GM12878 (cell line): Measurements from ENCODE around the gene ARHGEF37. TPM values are rescaled to one million over a fixed set of nuclear protein-coding genes. Genes with fewer than 3 reads are reported as not detected.

Source experiments
- ATAC-seq: fragments of 200-7000 bp; cut with Tn5 transposase; 3 replicates; pipeline ENCODE4 v1.9.1; 2020; ENCODE audit warnings: mild to moderate bottlenecking, moderate library complexity
- BruUV-seq: library from RNA; stranded (reverse); fragments of 400-500 nt; replicated peaks from 2 replicates; lab custom pipeline; 2021; lab: Mats Ljungman, UMichigan
- CTCF ChIA-PET: fragments of 300-600 bp; sonication (Branson Sonifier 250); formaldehyde crosslinking; extraction: SDS; loops from one replicate; lab custom pipeline; 2021; ENCODE audit warnings: inconsistent platforms; lab: Yijun Ruan, JAX
- POLR2A ChIA-PET: fragments of 350-600 bp; formaldehyde crosslinking; extraction: SDS; loops from one replicate; lab custom pipeline; 2021; ENCODE audit warnings: inconsistent platforms; lab: Charles Lee
- RAD21 ChIA-PET: fragments of 300-600 bp; sonication (Branson Sonifier 250); formaldehyde crosslinking; loops from one replicate; lab custom pipeline; 2023; ENCODE audit warnings: antibody characterized with exemption; ENCODE audit not compliant: unreplicated experiment; lab: Charles Lee
- SMC1A ChIA-PET: fragments of 300-600 bp; sonication (Branson Sonifier 250); formaldehyde crosslinking; loops from one replicate; lab custom pipeline; 2023; ENCODE audit not compliant: unreplicated experiment, uncharacterized antibody; lab: Charles Lee
- DNase-seq: peaks from one replicate; pipeline ENCODE4 v3.0.0-alpha.2; 2011; ENCODE audit warnings: low read depth, low spot score
- FAIRE-seq: peaks from 3 replicates; lab custom pipeline; 2011; peaks lifted over from hg19 to GRCh38; lab: Jason Lieb, UNC
- H2AFZ ChIP-seq: 2 replicates; pipeline ENCODE4 v1.6.0; 2011; ENCODE audit warnings: low read depth, low read length, control low read depth; ENCODE audit not compliant: control insufficient read depth
- H3K27ac ChIP-seq: 2 replicates; pipeline ENCODE4 v1.5.1; 2011; ENCODE audit warnings: control low read depth; ENCODE audit not compliant: control insufficient read depth, insufficient read depth
- H3K27me3 ChIP-seq, 2 experiments: replicated peaks in 1 of 2; 2 replicates each; pipeline versions ENCODE4 v1.6.0 to v1.6.1; 2011; ENCODE audit warnings: low read length in 1 of 2; ENCODE audit not compliant: control insufficient read depth in 2 of 2, insufficient read depth in 2 of 2
- H3K36me3 ChIP-seq, 2 experiments: 2 replicates each; pipeline ENCODE4 v1.5.1; 2011; ENCODE audit warnings: low read length in 1 of 2; ENCODE audit not compliant: control insufficient read depth in 2 of 2, insufficient read depth in 2 of 2
- H3K4me1 ChIP-seq: 2 replicates; pipeline ENCODE4 v1.6.1; 2011; ENCODE audit warnings: mild to moderate bottlenecking, low read length, moderate library complexity, mixed read lengths; ENCODE audit not compliant: control insufficient read depth, insufficient read depth
- H3K4me2 ChIP-seq: 2 replicates; pipeline ENCODE4 v1.6.0; 2011; ENCODE audit warnings: control low read depth; ENCODE audit not compliant: control insufficient read depth, insufficient read depth
- H3K4me3 ChIP-seq: fragments of 200-600 bp; sonication (generic); 2 replicates; pipeline ENCODE4 v1.5.1; 2016
- H3K79me2 ChIP-seq: 2 replicates; pipeline ENCODE4 v1.6.0; 2011; ENCODE audit warnings: low read length; ENCODE audit not compliant: control insufficient read depth, insufficient read depth
- H3K9ac ChIP-seq: 2 replicates; pipeline ENCODE4 v1.8.0; 2011; ENCODE audit warnings: low read length, control low read depth, mixed read lengths; ENCODE audit not compliant: control insufficient read depth, insufficient read depth
- H3K9me3 ChIP-seq: replicated peaks from 3 replicates; pipeline ENCODE4 v1.5.1; 2011; ENCODE audit warnings: mild to moderate bottlenecking, low read length; ENCODE audit not compliant: control insufficient read depth, insufficient read depth
- H4K20me1 ChIP-seq: 2 replicates; pipeline ENCODE4 v1.6.0; 2011; ENCODE audit not compliant: control insufficient read depth, insufficient read depth
- BMI1 ChIP-seq: fragments of 450-650 bp; IDR thresholded peaks from 2 replicates; pipeline ENCODE4 v1.6.1; 2016; ENCODE audit warnings: mild to moderate bottlenecking, moderate library complexity, borderline replicate concordance
- E2F4 ChIP-seq: IDR thresholded peaks from 2 replicates; pipeline ENCODE4 v1.6.1; 2012; ENCODE audit warnings: low read depth, low read length, improper control_type of control experiment
- HDAC6 ChIP-seq: fragments of 200-600 bp; sonication (generic); IDR thresholded peaks from one replicate; pipeline ENCODE4 v1.8.0; 2017; ENCODE audit warnings: antibody characterized with exemption; ENCODE audit not compliant: unreplicated experiment
- IKZF2 ChIP-seq, 2 experiments: fragments of 450-650 bp; IDR thresholded peaks; 2 replicates each; pipeline ENCODE4 v1.6.1; 2017; ENCODE audit warnings: mild to moderate bottlenecking in 2 of 2, moderate library complexity in 2 of 2
- JUNB ChIP-seq: IDR thresholded peaks from 2 replicates; pipeline ENCODE4 v1.6.1; 2016; ENCODE audit warnings: antibody characterized with exemption, mild to moderate bottlenecking
- KAT2A ChIP-seq: conservative IDR thresholded peaks from 2 replicates; pipeline ENCODE4 v1.6.1; 2011; ENCODE audit warnings: low read depth, low read length; ENCODE audit not compliant: control insufficient read depth
- LARP7 ChIP-seq: fragments of 450-650 bp; IDR thresholded peaks from 2 replicates; pipeline ENCODE4 v1.6.1; 2017; ENCODE audit warnings: mild to moderate bottlenecking
- MEF2A ChIP-seq: IDR thresholded peaks from 2 replicates; pipeline ENCODE4 v1.6.1; 2011; ENCODE audit warnings: low read depth, mild to moderate bottlenecking, low read length, moderate library complexity; ENCODE audit not compliant: insufficient read depth
- PAX8 ChIP-seq: fragments of 450-650 bp; IDR thresholded peaks from 2 replicates; pipeline ENCODE4 v1.6.1; 2017; ENCODE audit warnings: mild to moderate bottlenecking, moderate library complexity
- RCOR1 ChIP-seq: conservative IDR thresholded peaks from 2 replicates; pipeline ENCODE4 v1.6.1; 2012; ENCODE audit warnings: low read depth, low read length, improper control_type of control experiment
- RELA ChIP-seq: fragments of 450-650 bp; IDR thresholded peaks from 2 replicates; pipeline ENCODE4 v1.8.0; 2014; ENCODE audit warnings: borderline replicate concordance; ENCODE audit not compliant: partially characterized antibody
- RUNX3 ChIP-seq: IDR thresholded peaks from 2 replicates; pipeline ENCODE4 v1.6.1; 2012; ENCODE audit warnings: low read length, inconsistent platforms
- SMAD1 ChIP-seq: fragments of 450-650 bp; IDR thresholded peaks from 2 replicates; pipeline ENCODE4 v1.6.1; 2018; ENCODE audit warnings: mild to moderate bottlenecking, low read depth; ENCODE audit not compliant: partially characterized antibody
- SREBF2 ChIP-seq: IDR thresholded peaks from 2 replicates; pipeline ENCODE4 v1.6.1; 2012; ENCODE audit warnings: mild to moderate bottlenecking, low read length
- STAT1 ChIP-seq: fragments of 450-650 bp; conservative IDR thresholded peaks from 2 replicates; pipeline ENCODE4 v1.6.1; 2014; ENCODE audit warnings: antibody characterized with exemption, mild to moderate bottlenecking
- TAF1 ChIP-seq: IDR thresholded peaks from 2 replicates; pipeline ENCODE4 v1.6.1; 2011; ENCODE audit warnings: mild to moderate bottlenecking, low read depth, low read length, borderline replicate concordance
- YBX1 ChIP-seq: fragments of 450-650 bp; IDR thresholded peaks from 2 replicates; pipeline ENCODE4 v1.6.1; 2016; ENCODE audit warnings: antibody characterized with exemption
- ZBED1 ChIP-seq: IDR thresholded peaks from 2 replicates; pipeline ENCODE4 v1.6.1; 2016; ENCODE audit warnings: borderline replicate concordance
- ZNF687 ChIP-seq: fragments of 450-650 bp; IDR thresholded peaks from 2 replicates; pipeline ENCODE4 v1.6.1; 2017; ENCODE audit warnings: mild to moderate bottlenecking, moderate library complexity
- WGBS: methylation state at CpG from one replicate; pipeline ENCODE4 v1.1.6; 2016; ENCODE audit warnings: low lambda C conversion rate; ENCODE audit not compliant: insufficient replicate concordance, insufficient coverage; ENCODE audit errors: missing lambda C conversion rate; 5-methylcytosine and 5-hydroxymethylcytosine counted together
- in situ Hi-C: fragments of 300-500 bp; cut with MboI; formaldehyde crosslinking; loops from 9 replicates; pipeline ENCODE4 v1.14.3; 2018; ENCODE audit warnings: mixed read lengths
- intact Hi-C: fragments of 100-400 bp; cut with micrococcal nuclease; formaldehyde crosslinking; loops from one replicate; pipeline ENCODE4 v1.14.2; 2022; ENCODE audit not compliant: unreplicated experiment
- polyA plus RNA-seq, 11 experiments: library from polyadenylated mRNA; depleted of rRNA in 4 of 11; unstranded in 6 of 11; stranded (reverse) in 5 of 11; fragments of >200 nt; fragmentation: Nextera tagmentation in 4 of 11; fragmentation: Illumina TruSeq in 1 of 11; extraction: Ambion mirVana in 4 of 11; extraction: Trizol in 1 of 11; gene quantifications; 1 replicate in 1 of 11; 2 replicates in 10 of 11; pipeline versions ENCODE4 v1.2.1 to v1.2.3, GENCODE V29; 2011 to 2016; ENCODE audit warnings: inconsistent platforms in 2 of 11, missing spikeins in 2 of 11, low read depth in 1 of 11
- total RNA-seq, 4 experiments: library from RNA; depleted of rRNA in 3 of 4; stranded (reverse); fragments of >200 nt in 3 of 4; fragmentation: Illumina TruSeq in 1 of 4; extraction: Trizol in 1 of 4; gene quantifications; 2 replicates each; pipeline versions ENCODE4 v1.2.1 to v1.2.3, GENCODE V29; 2013 to 2021

The ARHGEF37 gene
- total and polyA plus RNA-seq, 10 of the 15 experiments (the other 5 are each of a cell fraction or from before 2014, with no cell fraction given): 0.16 to 1.1 (median 0.63) TPM

GRCh38 chr5:149575131-149575530 is 6.2 kb upstream of the ARHGEF37 start:
- Histone ChIP-seq H3K9ac (no peak overlapping the region), H3K4me2 (no peak overlapping the region), H3K4me3 (no peak overlapping the region), H2AFZ (no peak overlapping the region), H3K79me2 (no peaks in the 10 kb centered on the region), H3K9me3 (no peaks in the 10 kb centered on the region), H3K36me3 (no peaks in the 10 kb centered on the region), H3K27ac (no peak overlapping the region), H3K4me1 (0 out of 2 replicates have a peak, but pooled peaks cover 6% of the 10 kb centered on the region), H4K20me1 (no peaks in the 10 kb centered on the region), H3K27me3 (no peaks in the 10 kb centered on the region)
- FAIRE-seq (no peak), ATAC-seq (no peak), DNase-seq (no peak)
- WGBS: 96% methylated on average over 3 of the region's 3 CpGs
- RAD21 ChIA-PET: interaction anchor here (0.7 kb wide), 1 partner anchor 193 kb away, joined by 3 read pairs; no protein-coding TSS in a partner anchor
- BruUV-seq: no TSS peak
- SMC1A ChIA-PET: interaction anchor here (1.1 to 4.1 kb wide), 5 partner anchors 8 to 47 kb away, joined by 3 to 19 read pairs (median 4); no protein-coding TSS in a partner anchor
- in situ Hi-C loops: no loop called here
- POLR2A ChIA-PET: interaction anchor here (1.0 kb wide), 1 partner anchor 12 kb away, joined by 3 read pairs; no protein-coding TSS in a partner anchor
- no peak for TF ChIP-seq RCOR1
- TF ChIP-seq PAX8: no peak
- TF ChIP-seq E2F4: no peak
- no peak for TF ChIP-seq RUNX3
- no peak for TF ChIP-seq LARP7
- TF ChIP-seq JUNB: no peak
- no peak for TF ChIP-seq ZNF687
- TF ChIP-seq BMI1: no peak
- no peak for TF ChIP-seq IKZF2 (IDR thresholded peaks at IDR 0.05)
- TF ChIP-seq RELA: no peak
- TF ChIP-seq TAF1: no peak
- no peak for TF ChIP-seq ZBED1
- TF ChIP-seq SREBF2: no peak
- TF ChIP-seq HDAC6: no peak
- no peak for TF ChIP-seq KAT2A
- TF ChIP-seq YBX1: no peak
- no peak for TF ChIP-seq SMAD1
- TF ChIP-seq MEF2A: no peak
- TF ChIP-seq STAT1: no peak
- intact Hi-C loops: no loop called here
- CTCF ChIA-PET: interaction anchor here (1.0 to 4.4 kb wide), 4 partner anchors 9 to 45 kb away, joined by 3 to 25 read pairs (median 4); no protein-coding TSS in a partner anchor
